GM23248 (cell line): ENCODE results near the gene UNC93B1. TPM values are rescaled to one million over a fixed set of nuclear protein-coding genes. Genes with fewer than 3 reads are reported as not detected.

Source experiments
- DNase-seq: peaks from one replicate; pipeline ENCODE4 v3.0.0-alpha.2; 2015
- H2AFZ ChIP-seq: fragments of 200-600 bp; sonication (generic); 2 replicates; pipeline ENCODE4 v1.6.1; 2016; ENCODE audit warnings: antibody characterized with exemption
- H3F3A ChIP-seq: fragments of 200-600 bp; sonication (generic); 2 replicates; pipeline ENCODE4 v1.6.1; 2016; ENCODE audit warnings: mild to moderate bottlenecking, antibody characterized with exemption, mixed run types; ENCODE audit not compliant: insufficient read depth
- H3K27ac ChIP-seq: fragments of 200-600 bp; sonication (generic); 2 replicates; pipeline ENCODE4 v1.5.1; 2016; ENCODE audit warnings: mild to moderate bottlenecking
- H3K27me3 ChIP-seq: fragments of 200-600 bp; sonication (generic); replicated peaks from 2 replicates; pipeline ENCODE4 v1.6.1; 2016; ENCODE audit warnings: mild to moderate bottlenecking; ENCODE audit not compliant: insufficient read depth
- H3K36me3 ChIP-seq: fragments of 200-600 bp; sonication (generic); 2 replicates; pipeline ENCODE4 v1.6.1; 2016; ENCODE audit warnings: low read depth, mild to moderate bottlenecking
- H3K4me1 ChIP-seq: fragments of 200-600 bp; sonication (generic); 2 replicates; pipeline ENCODE4 v1.6.1; 2016; ENCODE audit warnings: mild to moderate bottlenecking; ENCODE audit not compliant: insufficient read depth
- H3K4me2 ChIP-seq: fragments of 200-600 bp; sonication (generic); one replicate; pipeline ENCODE4 v1.6.1; 2016; ENCODE audit warnings: mild to moderate bottlenecking; ENCODE audit not compliant: unreplicated experiment
- H3K4me3 ChIP-seq: fragments of 200-600 bp; sonication (generic); 2 replicates; pipeline ENCODE4 v1.5.1; 2016; ENCODE audit warnings: mild to moderate bottlenecking
- H3K79me2 ChIP-seq: fragments of 200-600 bp; sonication (generic); 2 replicates; pipeline ENCODE4 v1.6.1; 2016; ENCODE audit warnings: mild to moderate bottlenecking; ENCODE audit not compliant: insufficient read depth
- H3K9ac ChIP-seq: fragments of 200-600 bp; sonication (generic); 2 replicates; pipeline ENCODE4 v1.6.1; 2016; ENCODE audit warnings: mild to moderate bottlenecking
- H3K9me2 ChIP-seq: fragments of 200-600 bp; sonication (generic); 2 replicates; pipeline ENCODE4 v1.6.1; 2016; ENCODE audit warnings: mixed run types, mild to moderate bottlenecking, moderate library complexity; ENCODE audit not compliant: insufficient read depth
- H3K9me3 ChIP-seq: fragments of 200-600 bp; sonication (generic); one replicate; pipeline ENCODE4 v1.6.1; 2017; ENCODE audit warnings: low read depth
- H4K20me1 ChIP-seq: fragments of 200-600 bp; sonication (generic); 2 replicates; pipeline ENCODE4 v1.6.0; 2016; ENCODE audit not compliant: insufficient read depth
- EZH2 ChIP-seq: fragments of 200-600 bp; sonication (generic); IDR thresholded peaks from 2 replicates; pipeline ENCODE4 v1.6.1; 2018; ENCODE audit warnings: antibody characterized with exemption, mild to moderate bottlenecking; ENCODE audit not compliant: insufficient read depth, poor library complexity, severe bottlenecking
- EZH2phosphoT487 ChIP-seq: fragments of 200-600 bp; sonication (generic); IDR thresholded peaks from 2 replicates; pipeline ENCODE4 v1.6.1; 2018; ENCODE audit warnings: antibody characterized with exemption, moderate library complexity, mild to moderate bottlenecking, low read depth; ENCODE audit not compliant: insufficient read depth
- WGBS, 2 experiments: methylation state at CpG; one replicate each; pipeline ENCODE4 v1.1.6; 2015 to 2017; ENCODE audit warnings: low lambda C conversion rate in 2 of 2, low coverage in 1 of 2; ENCODE audit errors: missing lambda C conversion rate in 2 of 2; 5-methylcytosine and 5-hydroxymethylcytosine counted together
- in situ Hi-C: fragments of 300-500 bp; cut with MboI; formaldehyde crosslinking; loops from 2 replicates; pipeline ENCODE4 v1.15.0; 2020
- polyA plus RNA-seq: library from polyadenylated mRNA; unstranded; fragments of >200 nt; fragmentation: Nextera tagmentation; extraction: Ambion mirVana; gene quantifications from 2 replicates; pipeline ENCODE4 v1.2.1, GENCODE V29; 2016
- total RNA-seq: library from RNA; depleted of rRNA; stranded (reverse); fragments of >200 nt; shearing (Covaris generic); gene quantifications from 2 replicates; pipeline ENCODE4 v1.2.3, GENCODE V29; 2014

The UNC93B1 gene
- total and polyA plus RNA-seq, 2 experiments from 2014 or later, result 20.9 to 41.1 TPM

GRCh38 chr11:68032003-68032402, 28.1 kb upstream of the UNC93B1 start:
- in situ Hi-C loops, result no loop called here
- no peak overlapping the region for H3K4me3 ChIP-seq
- peak overlapping the region; percentile 96 for H3K4me2 ChIP-seq
- H4K20me1 ChIP-seq, result no peaks in the 10 kb centered on the region
- peaks cover 33% of the 10 kb centered on the region for H3K79me2 ChIP-seq
- peaks cover 36% of the 10 kb centered on the region for H3K4me1 ChIP-seq
- peak overlapping the region; percentile 94 for H3K9ac ChIP-seq
- DNase-seq, result no peak
- H3F3A ChIP-seq, result peaks cover 20% of the 10 kb centered on the region
- 81 to 94% methylated on average over 8 to 9 of the region's 9 CpGs for WGBS, 2 experiments
- H3K36me3 ChIP-seq, result peaks cover 3% of the 10 kb centered on the region; the same call in 1 of the 2 replicates
- no peaks in the 10 kb centered on the region for H3K9me3 ChIP-seq
- TF ChIP-seq EZH2phosphoT487 (no peak), EZH2 (no peak)
- no peaks in the 10 kb centered on the region for H3K9me2 ChIP-seq
- H2AFZ ChIP-seq, result no peak overlapping the region
- H3K27ac ChIP-seq, result no peak overlapping the region
- H3K27me3 ChIP-seq, result no peaks in the 10 kb centered on the region

DNA sequence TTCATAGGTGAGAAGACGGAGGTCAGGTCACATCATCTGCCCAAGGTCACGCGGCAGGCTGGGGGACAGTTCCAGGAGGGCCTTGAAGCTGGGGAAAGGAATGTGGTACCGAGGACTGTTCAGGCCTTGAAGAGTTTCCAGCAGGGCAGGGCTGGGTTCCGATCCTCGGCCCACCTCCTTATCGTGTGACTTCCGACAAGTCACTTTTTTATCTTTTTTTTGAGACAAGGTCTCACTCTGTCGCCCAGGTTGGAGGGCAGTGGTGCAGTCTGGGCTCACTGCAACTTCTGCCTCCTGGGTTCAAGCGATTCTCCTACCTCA, 27.2 kb upstream of the UNC93B1 start:
- WGBS, 2 experiments, result 15% methylated on average over 10 of the region's 10 CpGs
- peak overlapping the region; percentile 63 for H3K27ac ChIP-seq
- peak; percentile 60 for DNase-seq
- H3K4me2 ChIP-seq, result peak overlapping the region; percentile 96
- peak overlapping the region; percentile 94 for H3K9ac ChIP-seq
- no peaks in the 10 kb centered on the region for H3K9me3 ChIP-seq
- no peaks in the 10 kb centered on the region for H3K27me3 ChIP-seq
- in situ Hi-C loops, result no loop called here
- H3K4me1 ChIP-seq, result peaks cover 37% of the 10 kb centered on the region
- no peaks in the 10 kb centered on the region for H4K20me1 ChIP-seq
- H3K4me3 ChIP-seq, result peak overlapping the region; percentile 86
- H3F3A ChIP-seq, result peaks cover 20% of the 10 kb centered on the region
- H2AFZ ChIP-seq, result peak overlapping the region; percentile 87
- peaks cover 33% of the 10 kb centered on the region for H3K79me2 ChIP-seq
- H3K36me3 ChIP-seq, result peaks cover 3% of the 10 kb centered on the region; the same call in 1 of the 2 replicates
- TF ChIP-seq EZH2phosphoT487 (no peak), EZH2 (no peak)
- H3K9me2 ChIP-seq, result no peaks in the 10 kb centered on the region

- TF ChIP-seq EZH2, result no peak
- no peak for TF ChIP-seq EZH2phosphoT487
- Histone ChIP-seq H3K4me2 (peak within 1 kb of the TSS; percentile 96), H3K4me3 (peak within 1 kb of the TSS; percentile 86), H3K4me1 (peaks cover 37% of the 10 kb centered on the region), H3K9me2 (no peaks in the 10 kb centered on the region), H3K27ac (peak within 1 kb of the TSS; percentile 97), H3F3A (peaks cover 20% of the 10 kb centered on the region), H3K36me3 (peaks cover 3% of the 10 kb centered on the region; the same call in 1 of the 2 replicates), H3K79me2 (peaks cover 33% of the 10 kb centered on the region), H2AFZ (peak within 1 kb of the TSS; percentile 87), H4K20me1 (no peaks in the 10 kb centered on the region), H3K9me3 (no peaks in the 10 kb centered on the region), H3K9ac (peak within 1 kb of the TSS; percentile 94), H3K27me3 (no peaks in the 10 kb centered on the region)
- in situ Hi-C loops, result no loop called here
- DNase-seq, result peak; percentile 99
- WGBS, 2 experiments, result 1% methylated on average over 50 to 52 of the region's 56 CpGs
Measured at GRCh38 chr11:68030318-68031143, 26.6 kb upstream of the UNC93B1 start, which contains the start of gene NDUFS8. Gene NDUFS8 (plus strand): TSS chr11:68030681. CDS start chr11:68032152, 1,471 bp downstream.

- H3K36me3 ChIP-seq, result peaks cover 3% of the 10 kb centered on the region; the same call in 1 of the 2 replicates
- peak overlapping the region; percentile 97 for H3K27ac ChIP-seq
- H3K79me2 ChIP-seq, result peaks cover 29% of the 10 kb centered on the region
- H3K4me3 ChIP-seq, result peak overlapping the region; percentile 86
- H3F3A ChIP-seq, result peaks cover 24% of the 10 kb centered on the region
- peak; percentile 84 for DNase-seq
- H2AFZ ChIP-seq, result no peak overlapping the region
- TF ChIP-seq EZH2 (no peak), EZH2phosphoT487 (no peak)
- H3K9ac ChIP-seq, result peak overlapping the region; percentile 94
- no peaks in the 10 kb centered on the region for H3K9me2 ChIP-seq
- no peaks in the 10 kb centered on the region for H4K20me1 ChIP-seq
- peak overlapping the region; percentile 96 for H3K4me2 ChIP-seq
- in situ Hi-C loops, result no loop called here
- no peaks in the 10 kb centered on the region for H3K27me3 ChIP-seq
- 61% methylated on average over 12 of the region's 12 CpGs for WGBS, 2 experiments
- no peaks in the 10 kb centered on the region for H3K9me3 ChIP-seq
- peaks cover 37% of the 10 kb centered on the region for H3K4me1 ChIP-seq
Measured at GRCh38 chr11:68028802-68029545, 25.1 kb upstream of the UNC93B1 start.
